Liver (tissue), 9 donors: Measurements from ENCODE around the gene IRAK1BP1. TPM values are rescaled to one million over a fixed set of nuclear protein-coding genes. Genes with fewer than 3 reads are reported as not detected.

Source experiments
- DNase-seq: peaks from one replicate; pipeline ENCODE4 v3.0.0-alpha.2; 2017; ENCODE audit warnings: low spot score
- H3K27ac ChIP-seq, 2 donors: one replicate each; pipeline ENCODE4 v1.7.0; 2013; ENCODE audit warnings: inconsistent platforms in 2 of 2, low read length in 2 of 2, control low read depth in 1 of 2, low read depth in 1 of 2, mild to moderate bottlenecking in 1 of 2
- H3K27me3 ChIP-seq, 4 donors: one replicate each; pipeline versions ENCODE4 v1.6.1 to v1.7.0; 2013; ENCODE audit warnings: low read length in 3 of 4, inconsistent platforms in 1 of 4, mild to moderate bottlenecking in 1 of 4, moderate library complexity in 1 of 4; ENCODE audit not compliant: control insufficient read depth in 4 of 4, insufficient read depth in 4 of 4
- H3K36me3 ChIP-seq, 4 donors: one replicate each; pipeline versions ENCODE4 v1.6.1 to v1.7.0; 2013; ENCODE audit warnings: low read length in 3 of 4, mild to moderate bottlenecking in 3 of 4, low read depth in 1 of 4, moderate library complexity in 1 of 4; ENCODE audit not compliant: control insufficient read depth in 4 of 4, insufficient read depth in 3 of 4
- H3K4me1 ChIP-seq, 4 donors: one replicate each; pipeline versions ENCODE4 v1.6.1 to v1.7.0; 2013; ENCODE audit warnings: low read length in 3 of 4, mild to moderate bottlenecking in 3 of 4, moderate library complexity in 1 of 4; ENCODE audit not compliant: control insufficient read depth in 4 of 4, insufficient read depth in 4 of 4
- H3K4me3 ChIP-seq, 3 donors: one replicate each; pipeline versions ENCODE4 v1.6.1 to v1.7.0; 2013; ENCODE audit warnings: low read length in 3 of 3, control low read depth in 1 of 3, low read depth in 1 of 3, mild to moderate bottlenecking in 1 of 3
- H3K9ac ChIP-seq, 2 donors: one replicate each; pipeline ENCODE4 v1.7.0; 2013; ENCODE audit warnings: low read length in 2 of 2, mild to moderate bottlenecking in 2 of 2, moderate library complexity in 2 of 2, control low read depth in 1 of 2, low read depth in 1 of 2
- H3K9me3 ChIP-seq, 4 donors: one replicate each; pipeline versions ENCODE4 v1.6.1 to v1.7.0; 2013; ENCODE audit warnings: low read length in 3 of 4; ENCODE audit not compliant: control insufficient read depth in 4 of 4
- EGR1 ChIP-seq, 2 donors: IDR thresholded peaks; 2 replicates each; pipeline ENCODE4 v1.6.1; 2016 to 2018; ENCODE audit warnings: antibody characterized with exemption in 2 of 2, low read depth in 2 of 2
- FOXA1 ChIP-seq: IDR thresholded peaks from 2 replicates; pipeline ENCODE4 v1.6.1; 2016; ENCODE audit warnings: antibody characterized with exemption
- FOXA2 ChIP-seq: IDR thresholded peaks from 2 replicates; pipeline ENCODE4 v1.6.1; 2016; ENCODE audit warnings: antibody characterized with exemption
- GABPA ChIP-seq, 2 donors: IDR thresholded peaks in 1 of 2; conservative IDR thresholded peaks in 1 of 2; 2 replicates each; pipeline ENCODE4 v1.6.1; 2016; ENCODE audit warnings: antibody characterized with exemption in 2 of 2, mild to moderate bottlenecking in 1 of 2, moderate library complexity in 1 of 2
- HNF4A ChIP-seq, 2 donors: conservative IDR thresholded peaks; 2 replicates each; pipeline ENCODE4 v1.6.1; 2016; ENCODE audit warnings: antibody characterized with exemption in 2 of 2, mild to moderate bottlenecking in 2 of 2
- HNF4G ChIP-seq: IDR thresholded peaks from 2 replicates; pipeline ENCODE4 v1.6.1; 2016; ENCODE audit warnings: antibody characterized with exemption
- JUND ChIP-seq, 2 donors: IDR thresholded peaks; 2 replicates each; pipeline ENCODE4 v1.6.1; 2016; ENCODE audit warnings: antibody characterized with exemption in 2 of 2
- NR2F2 ChIP-seq: IDR thresholded peaks from 2 replicates; pipeline ENCODE4 v1.6.1; 2016; ENCODE audit warnings: antibody characterized with exemption
- RAD21 ChIP-seq, 2 donors: IDR thresholded peaks; 2 replicates each; pipeline ENCODE4 v1.6.1; 2016; ENCODE audit warnings: antibody characterized with exemption in 2 of 2, mild to moderate bottlenecking in 2 of 2
- RXRA ChIP-seq, 2 donors: IDR thresholded peaks; 2 replicates each; pipeline ENCODE4 v1.6.1; 2017 to 2018; ENCODE audit warnings: antibody characterized with exemption in 2 of 2, mild to moderate bottlenecking in 1 of 2
- SP1 ChIP-seq: IDR thresholded peaks from 2 replicates; pipeline ENCODE4 v1.6.1; 2018; ENCODE audit warnings: antibody characterized with exemption, mild to moderate bottlenecking
- TAF1 ChIP-seq: conservative IDR thresholded peaks from 2 replicates; pipeline ENCODE4 v1.6.1; 2016; ENCODE audit warnings: antibody characterized with exemption, mild to moderate bottlenecking
- YY1 ChIP-seq: IDR thresholded peaks from 2 replicates; pipeline ENCODE4 v1.6.1; 2016; ENCODE audit warnings: antibody characterized with exemption, mild to moderate bottlenecking
- WGBS: extraction: QIAGEN DNeasy Blood & Tissue Kit; methylation state at CpG from one replicate; pipeline ENCODE4 v1.1.7; 2013; 5-methylcytosine and 5-hydroxymethylcytosine counted together
- polyA plus RNA-seq, 2 donors: library from polyadenylated mRNA; stranded (reverse) in 1 of 2; unstranded in 1 of 2; fragments of 200-250 nt in 1 of 2; fragments of >200 nt in 1 of 2; fragmentation: Nextera tagmentation in 1 of 2; extraction: Ambion mirVana in 1 of 2; gene quantifications; one replicate each; pipeline versions ENCODE4 v1.2.1 to v1.2.3, GENCODE V29; 2013 to 2015
- total RNA-seq, 2 donors: library from RNA; depleted of rRNA; stranded (reverse); fragments of >200 nt; gene quantifications; one replicate each; pipeline ENCODE4 v1.2.3, GENCODE V29; 2014
- TF ChIP-seq, protein P1 (sequence below): fragments of 150-350 bp; IDR thresholded peaks from 2 replicates; pipeline ENCODE4 v1.5.1; 2017; ENCODE audit warnings: improper control_type of control experiment, low read depth, low read length; ENCODE audit not compliant: missing input control
- TF ChIP-seq, protein P2 (sequence below): IDR thresholded peaks from 2 replicates; pipeline ENCODE4 v1.6.1; 2016; ENCODE audit warnings: antibody characterized with exemption
- TF ChIP-seq, protein P3 (sequence below): IDR thresholded peaks from 2 replicates; pipeline ENCODE4 v1.6.1; 2016; ENCODE audit warnings: antibody characterized with exemption
- TF ChIP-seq, protein P4 (sequence below): IDR thresholded peaks from 2 replicates; pipeline ENCODE4 v1.6.1; 2016; ENCODE audit warnings: antibody characterized with exemption, mild to moderate bottlenecking
- TF ChIP-seq, protein P5 (sequence below): IDR thresholded peaks from 2 replicates; pipeline ENCODE4 v1.6.1; 2016; ENCODE audit warnings: antibody characterized with exemption
- donor health status: healthy.
- donor health status: healthy.
- donor health status: healthy.
- donor health status: healthy.
- donor health status: healthy.

Gene IRAK1BP1
- total and polyA plus RNA-seq, 4 donors, result 0.46 to 2.2 (median 0.77) TPM

DNA sequence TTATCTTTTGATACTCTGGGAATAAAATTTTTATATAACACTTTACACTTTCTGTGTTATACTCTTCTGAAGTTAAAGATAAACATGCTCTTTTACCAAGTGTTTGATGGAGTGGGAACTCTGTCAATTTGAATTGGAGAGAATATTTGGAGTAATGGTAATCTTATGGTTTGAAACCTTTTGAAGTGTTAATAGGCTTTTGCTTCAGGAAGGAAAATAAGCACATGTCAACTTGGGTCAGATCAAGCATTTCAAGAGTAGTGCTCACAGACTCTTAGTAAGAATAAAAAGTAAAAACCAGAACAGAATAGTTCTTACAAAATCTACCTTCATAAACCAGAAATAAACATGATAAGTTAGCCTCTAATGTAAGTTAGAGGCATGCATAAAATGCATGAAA, 24.4 kb upstream of the IRAK1BP1 start:
- TF ChIP-seq FOXA1 (no peak), NR2F2 (no peak), HNF4G (no peak), JUND (IDR thresholded peaks at IDR 0.05) (no peak), HNF4A (conservative IDR thresholded peaks at IDR 0.05) (no peak), YY1 (no peak), SP1 (no peak), RAD21 (IDR thresholded peaks at IDR 0.05) (no peak), GABPA (IDR thresholded peaks at IDR 0.05 in 1 of 2, conservative IDR thresholded peaks at IDR 0.05 in 1 of 2) (no peak), RXRA (IDR thresholded peaks at IDR 0.05) (no peak)
- TF ChIP-seq, protein P1, sequence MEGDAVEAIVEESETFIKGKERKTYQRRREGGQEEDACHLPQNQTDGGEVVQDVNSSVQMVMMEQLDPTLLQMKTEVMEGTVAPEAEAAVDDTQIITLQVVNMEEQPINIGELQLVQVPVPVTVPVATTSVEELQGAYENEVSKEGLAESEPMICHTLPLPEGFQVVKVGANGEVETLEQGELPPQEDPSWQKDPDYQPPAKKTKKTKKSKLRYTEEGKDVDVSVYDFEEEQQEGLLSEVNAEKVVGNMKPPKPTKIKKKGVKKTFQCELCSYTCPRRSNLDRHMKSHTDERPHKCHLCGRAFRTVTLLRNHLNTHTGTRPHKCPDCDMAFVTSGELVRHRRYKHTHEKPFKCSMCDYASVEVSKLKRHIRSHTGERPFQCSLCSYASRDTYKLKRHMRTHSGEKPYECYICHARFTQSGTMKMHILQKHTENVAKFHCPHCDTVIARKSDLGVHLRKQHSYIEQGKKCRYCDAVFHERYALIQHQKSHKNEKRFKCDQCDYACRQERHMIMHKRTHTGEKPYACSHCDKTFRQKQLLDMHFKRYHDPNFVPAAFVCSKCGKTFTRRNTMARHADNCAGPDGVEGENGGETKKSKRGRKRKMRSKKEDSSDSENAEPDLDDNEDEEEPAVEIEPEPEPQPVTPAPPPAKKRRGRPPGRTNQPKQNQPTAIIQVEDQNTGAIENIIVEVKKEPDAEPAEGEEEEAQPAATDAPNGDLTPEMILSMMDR, result no peak
- TF ChIP-seq, protein P2, sequence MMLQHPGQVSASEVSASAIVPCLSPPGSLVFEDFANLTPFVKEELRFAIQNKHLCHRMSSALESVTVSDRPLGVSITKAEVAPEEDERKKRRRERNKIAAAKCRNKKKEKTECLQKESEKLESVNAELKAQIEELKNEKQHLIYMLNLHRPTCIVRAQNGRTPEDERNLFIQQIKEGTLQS, result no peak
- H3K4me1 ChIP-seq, result no peaks in the 10 kb centered on the region
- H3K9me3 ChIP-seq, result no peaks in the 10 kb centered on the region
- H3K27me3 ChIP-seq, result no peaks in the 10 kb centered on the region
- H3K4me3 ChIP-seq, result no peak overlapping the region
- no peaks in the 10 kb centered on the region for H3K36me3 ChIP-seq
- no peak overlapping the region for H3K27ac ChIP-seq
- no peak for DNase-seq
- H3K9ac ChIP-seq, result no peak overlapping the region

DNA sequence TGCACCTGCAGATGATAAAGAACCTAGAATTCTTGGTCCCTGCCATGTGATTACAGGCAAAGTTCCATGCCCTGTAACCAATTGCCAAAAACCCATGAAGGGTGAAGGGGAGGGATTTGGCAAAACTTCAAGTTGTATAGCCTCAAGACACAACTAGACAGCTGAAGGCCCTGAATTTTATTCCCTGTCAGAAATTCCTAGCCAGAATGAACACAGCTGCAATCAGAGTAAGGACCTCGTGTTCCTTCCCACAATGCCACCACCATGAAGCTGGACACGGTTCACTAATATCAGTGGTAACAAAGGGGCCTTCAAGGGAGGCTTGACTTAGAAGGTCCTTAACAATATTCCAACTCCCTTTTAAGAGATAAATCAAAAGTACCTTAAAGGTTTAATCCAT, 22.5 kb upstream of the IRAK1BP1 start:
- Histone ChIP-seq H3K9me3 (no peaks in the 10 kb centered on the region), H3K9ac (no peak overlapping the region), H3K27me3 (no peaks in the 10 kb centered on the region), H3K4me1 (no peaks in the 10 kb centered on the region), H3K27ac (no peak overlapping the region), H3K36me3 (no peaks in the 10 kb centered on the region), H3K4me3 (no peak overlapping the region)
- TF ChIP-seq YY1 (no peak), FOXA2 (no peak), SP1 (no peak), EGR1 (IDR thresholded peaks at IDR 0.05; ENCODE audit: low read depth in 2 of 2) (no peak), GABPA (IDR thresholded peaks at IDR 0.05 in 1 of 2, conservative IDR thresholded peaks at IDR 0.05 in 1 of 2) (no peak), FOXA1 (no peak), JUND (IDR thresholded peaks at IDR 0.05) (no peak), HNF4G (no peak), RAD21 (IDR thresholded peaks at IDR 0.05) (no peak), NR2F2 (no peak), TAF1 (no peak), RXRA (IDR thresholded peaks at IDR 0.05) (no peak), HNF4A (conservative IDR thresholded peaks at IDR 0.05) (no peak)
- TF ChIP-seq, protein P1, result no peak
- TF ChIP-seq, protein P3, sequence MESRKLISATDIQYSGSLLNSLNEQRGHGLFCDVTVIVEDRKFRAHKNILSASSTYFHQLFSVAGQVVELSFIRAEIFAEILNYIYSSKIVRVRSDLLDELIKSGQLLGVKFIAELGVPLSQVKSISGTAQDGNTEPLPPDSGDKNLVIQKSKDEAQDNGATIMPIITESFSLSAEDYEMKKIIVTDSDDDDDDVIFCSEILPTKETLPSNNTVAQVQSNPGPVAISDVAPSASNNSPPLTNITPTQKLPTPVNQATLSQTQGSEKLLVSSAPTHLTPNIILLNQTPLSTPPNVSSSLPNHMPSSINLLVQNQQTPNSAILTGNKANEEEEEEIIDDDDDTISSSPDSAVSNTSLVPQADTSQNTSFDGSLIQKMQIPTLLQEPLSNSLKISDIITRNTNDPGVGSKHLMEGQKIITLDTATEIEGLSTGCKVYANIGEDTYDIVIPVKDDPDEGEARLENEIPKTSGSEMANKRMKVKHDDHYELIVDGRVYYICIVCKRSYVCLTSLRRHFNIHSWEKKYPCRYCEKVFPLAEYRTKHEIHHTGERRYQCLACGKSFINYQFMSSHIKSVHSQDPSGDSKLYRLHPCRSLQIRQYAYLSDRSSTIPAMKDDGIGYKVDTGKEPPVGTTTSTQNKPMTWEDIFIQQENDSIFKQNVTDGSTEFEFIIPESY, result no peak
- TF ChIP-seq, protein P4, sequence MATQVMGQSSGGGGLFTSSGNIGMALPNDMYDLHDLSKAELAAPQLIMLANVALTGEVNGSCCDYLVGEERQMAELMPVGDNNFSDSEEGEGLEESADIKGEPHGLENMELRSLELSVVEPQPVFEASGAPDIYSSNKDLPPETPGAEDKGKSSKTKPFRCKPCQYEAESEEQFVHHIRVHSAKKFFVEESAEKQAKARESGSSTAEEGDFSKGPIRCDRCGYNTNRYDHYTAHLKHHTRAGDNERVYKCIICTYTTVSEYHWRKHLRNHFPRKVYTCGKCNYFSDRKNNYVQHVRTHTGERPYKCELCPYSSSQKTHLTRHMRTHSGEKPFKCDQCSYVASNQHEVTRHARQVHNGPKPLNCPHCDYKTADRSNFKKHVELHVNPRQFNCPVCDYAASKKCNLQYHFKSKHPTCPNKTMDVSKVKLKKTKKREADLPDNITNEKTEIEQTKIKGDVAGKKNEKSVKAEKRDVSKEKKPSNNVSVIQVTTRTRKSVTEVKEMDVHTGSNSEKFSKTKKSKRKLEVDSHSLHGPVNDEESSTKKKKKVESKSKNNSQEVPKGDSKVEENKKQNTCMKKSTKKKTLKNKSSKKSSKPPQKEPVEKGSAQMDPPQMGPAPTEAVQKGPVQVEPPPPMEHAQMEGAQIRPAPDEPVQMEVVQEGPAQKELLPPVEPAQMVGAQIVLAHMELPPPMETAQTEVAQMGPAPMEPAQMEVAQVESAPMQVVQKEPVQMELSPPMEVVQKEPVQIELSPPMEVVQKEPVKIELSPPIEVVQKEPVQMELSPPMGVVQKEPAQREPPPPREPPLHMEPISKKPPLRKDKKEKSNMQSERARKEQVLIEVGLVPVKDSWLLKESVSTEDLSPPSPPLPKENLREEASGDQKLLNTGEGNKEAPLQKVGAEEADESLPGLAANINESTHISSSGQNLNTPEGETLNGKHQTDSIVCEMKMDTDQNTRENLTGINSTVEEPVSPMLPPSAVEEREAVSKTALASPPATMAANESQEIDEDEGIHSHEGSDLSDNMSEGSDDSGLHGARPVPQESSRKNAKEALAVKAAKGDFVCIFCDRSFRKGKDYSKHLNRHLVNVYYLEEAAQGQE, result no peak
- TF ChIP-seq, protein P2, result no peak
- TF ChIP-seq, protein P5, sequence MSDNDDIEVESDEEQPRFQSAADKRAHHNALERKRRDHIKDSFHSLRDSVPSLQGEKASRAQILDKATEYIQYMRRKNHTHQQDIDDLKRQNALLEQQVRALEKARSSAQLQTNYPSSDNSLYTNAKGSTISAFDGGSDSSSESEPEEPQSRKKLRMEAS, result no peak
- WGBS, result 83% methylated on average over 2 of the region's 2 CpGs
- no peak for DNase-seq
